Measurements from ENCODE around the gene MBNL1.

Gene MBNL1

DNA sequence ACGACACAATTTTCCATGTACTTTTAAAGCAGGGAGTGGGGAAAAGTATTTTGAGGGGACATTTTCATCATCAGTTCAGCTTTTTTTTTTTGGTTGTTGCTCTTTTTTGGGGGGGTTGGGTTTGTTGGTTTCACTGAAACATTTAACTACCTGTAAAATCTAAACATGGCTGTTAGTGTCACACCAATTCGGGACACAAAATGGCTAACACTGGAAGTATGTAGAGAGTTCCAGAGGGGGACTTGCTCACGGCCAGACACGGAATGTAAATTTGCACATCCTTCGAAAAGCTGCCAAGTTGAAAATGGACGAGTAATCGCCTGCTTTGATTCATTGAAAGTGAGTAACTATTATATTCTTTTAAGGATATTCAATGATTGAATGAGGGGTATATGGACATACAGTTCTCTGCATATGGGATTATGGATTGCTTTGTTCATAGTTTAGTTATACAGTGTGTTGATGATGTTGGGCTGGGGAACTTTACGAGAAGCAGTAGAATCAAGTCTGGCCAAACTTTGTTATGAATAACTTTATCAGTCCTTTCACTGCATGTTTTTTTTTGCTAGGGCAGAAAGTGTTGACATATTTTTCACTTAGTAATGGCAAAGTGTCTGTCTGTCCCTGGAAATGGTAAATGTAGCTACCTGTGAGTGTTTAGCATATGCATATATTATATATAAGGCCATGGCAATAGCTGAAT lies 31.5 kb downstream of the MBNL1 start:
- H3K36me3 Mint-ChIP-seq, result peaks cover 40 to 50% of the 10 kb centered on the region in 2 donors
- no peaks in the 10 kb centered on the region for H3K9me3 Mint-ChIP-seq
- H3K4me3 Mint-ChIP-seq, result peak overlapping the region; percentile 8 to 17
- no peaks in the 10 kb centered on the region for H3K27me3 Mint-ChIP-seq
- peaks cover 40 to 57% of the 10 kb centered on the region in 2 donors for H3K4me1 Mint-ChIP-seq
- ATAC-seq (replicated peaks), result no peak
- DNase-seq, result no peak
- H3K27ac Mint-ChIP-seq, result peak overlapping the region; percentile 72

DNA sequence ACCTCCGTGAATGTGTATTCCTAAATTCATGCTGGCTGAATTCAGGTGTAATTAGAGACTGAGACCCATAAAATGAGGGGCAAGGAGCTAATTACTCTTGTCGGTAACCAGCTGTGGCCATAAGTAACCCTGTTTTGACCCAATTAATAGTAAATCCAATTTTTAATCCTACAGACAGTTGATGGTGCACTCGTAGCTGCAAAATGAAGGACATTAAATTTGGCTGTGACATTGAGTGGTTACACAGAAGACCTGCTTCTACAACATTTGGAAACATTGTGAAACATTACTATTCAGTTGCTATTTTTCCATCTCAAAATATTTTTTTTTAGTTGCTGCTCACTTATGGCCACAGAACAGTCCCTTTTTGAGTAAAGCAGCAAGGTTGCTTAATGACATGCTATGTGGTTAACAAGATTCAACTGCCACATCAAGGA lies 33.0 kb downstream of the MBNL1 start:
- Mint-ChIP-seq H3K27ac (peak overlapping the region; percentile 42), H3K4me3 (no peak overlapping the region), H3K36me3 (peaks cover 37 to 48% of the 10 kb centered on the region in 2 donors), H3K9me3 (no peaks in the 10 kb centered on the region), H3K27me3 (no peaks in the 10 kb centered on the region), H3K4me1 (peaks cover 31 to 51% of the 10 kb centered on the region in 2 donors)
- ATAC-seq (replicated peaks) (peak in 1 of 2 donors; percentile 35), DNase-seq (no peak)

DNA sequence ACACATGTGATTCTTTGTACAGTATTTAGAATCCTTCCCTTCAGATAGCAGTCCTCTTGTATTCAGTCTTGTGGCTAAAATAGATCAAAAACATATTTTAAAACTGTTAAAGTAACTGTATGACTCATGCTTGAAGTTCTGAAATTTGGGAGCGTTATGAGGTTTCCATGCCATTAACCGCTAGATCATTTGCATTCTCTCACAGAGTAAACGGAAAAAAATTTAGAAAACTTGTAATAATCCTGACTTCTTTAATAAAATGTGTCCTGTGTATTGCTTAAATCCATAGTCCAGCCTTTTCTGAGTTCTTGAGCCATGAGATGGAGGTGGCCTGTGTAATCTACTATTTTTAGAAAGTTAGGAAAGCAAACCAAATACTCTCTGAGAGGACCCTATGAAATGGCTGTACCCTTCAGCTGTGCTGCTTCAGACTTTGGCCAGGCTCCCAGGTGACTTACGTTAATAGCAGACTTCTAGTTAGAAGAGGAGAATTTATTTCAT lies 33.8 kb downstream of the MBNL1 start:
- no peaks in the 10 kb centered on the region for H3K27me3 Mint-ChIP-seq
- H3K36me3 Mint-ChIP-seq, result peaks cover 34 to 44% of the 10 kb centered on the region in 2 donors
- peaks cover 29 to 45% of the 10 kb centered on the region in 2 donors for H3K4me1 Mint-ChIP-seq
- peak overlapping the region; percentile 59 for H3K27ac Mint-ChIP-seq
- DNase-seq, result no peak
- no peak overlapping the region for H3K4me3 Mint-ChIP-seq
- H3K9me3 Mint-ChIP-seq, result no peaks in the 10 kb centered on the region
- peak; percentile 45 to 47 for ATAC-seq (replicated peaks)

DNA sequence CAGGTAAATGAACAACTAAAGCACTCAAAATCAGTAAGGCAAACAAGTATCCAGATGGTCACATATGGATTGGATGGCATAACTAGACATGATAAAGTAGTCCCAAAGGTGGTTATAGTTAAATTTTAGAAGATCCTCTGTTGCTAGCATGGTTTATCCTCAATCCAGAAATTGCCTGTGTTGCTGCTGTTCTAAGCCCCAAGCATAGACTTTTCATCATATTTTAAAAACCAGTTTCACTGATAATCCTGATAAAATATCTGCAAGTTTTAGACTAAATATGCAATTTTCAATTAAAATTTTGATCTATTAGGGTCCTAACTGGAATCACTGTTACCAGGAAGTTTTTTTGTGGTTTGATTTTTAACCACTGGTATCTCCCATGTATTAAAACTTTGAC lies 35.4 kb downstream of the MBNL1 start:
- Mint-ChIP-seq H3K4me3 (no peak overlapping the region), H3K4me1 (peaks cover 28 to 42% of the 10 kb centered on the region in 2 donors), H3K9me3 (no peaks in the 10 kb centered on the region), H3K27ac (no peak overlapping the region), H3K36me3 (peaks cover 34 to 43% of the 10 kb centered on the region in 2 donors), H3K27me3 (no peaks in the 10 kb centered on the region)
- DNase-seq (no peak), ATAC-seq (replicated peaks) (no peak)

DNA sequence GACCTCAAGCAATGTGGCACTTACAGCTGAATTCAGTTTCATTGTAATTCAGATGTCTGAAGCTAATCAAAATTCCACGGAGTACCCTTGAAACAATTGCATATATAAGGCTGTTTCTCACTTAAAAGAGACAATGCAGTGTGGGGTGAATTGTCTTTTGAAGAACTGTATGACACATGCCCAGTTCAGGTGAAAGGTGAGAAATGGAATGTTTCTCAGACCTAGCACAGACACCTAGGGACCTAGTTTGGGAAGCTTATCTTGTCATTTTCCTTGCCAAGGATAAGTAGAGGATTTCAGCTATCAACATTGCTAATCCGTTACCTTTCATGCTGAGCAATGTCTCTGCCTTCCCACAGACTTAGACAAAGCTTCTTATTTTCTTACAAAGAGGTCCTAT lies 36.3 kb downstream of the MBNL1 start:
- no peak for ATAC-seq (replicated peaks)
- DNase-seq, result no peak
- H3K4me1 Mint-ChIP-seq, result peaks cover 20 to 33% of the 10 kb centered on the region in 2 donors
- H3K27me3 Mint-ChIP-seq, result no peaks in the 10 kb centered on the region
- H3K4me3 Mint-ChIP-seq, result no peak overlapping the region
- H3K9me3 Mint-ChIP-seq, result no peaks in the 10 kb centered on the region
- H3K27ac Mint-ChIP-seq, result peak overlapping the region; percentile 9
- peaks cover 25 to 37% of the 10 kb centered on the region in 2 donors for H3K36me3 Mint-ChIP-seq

DNA sequence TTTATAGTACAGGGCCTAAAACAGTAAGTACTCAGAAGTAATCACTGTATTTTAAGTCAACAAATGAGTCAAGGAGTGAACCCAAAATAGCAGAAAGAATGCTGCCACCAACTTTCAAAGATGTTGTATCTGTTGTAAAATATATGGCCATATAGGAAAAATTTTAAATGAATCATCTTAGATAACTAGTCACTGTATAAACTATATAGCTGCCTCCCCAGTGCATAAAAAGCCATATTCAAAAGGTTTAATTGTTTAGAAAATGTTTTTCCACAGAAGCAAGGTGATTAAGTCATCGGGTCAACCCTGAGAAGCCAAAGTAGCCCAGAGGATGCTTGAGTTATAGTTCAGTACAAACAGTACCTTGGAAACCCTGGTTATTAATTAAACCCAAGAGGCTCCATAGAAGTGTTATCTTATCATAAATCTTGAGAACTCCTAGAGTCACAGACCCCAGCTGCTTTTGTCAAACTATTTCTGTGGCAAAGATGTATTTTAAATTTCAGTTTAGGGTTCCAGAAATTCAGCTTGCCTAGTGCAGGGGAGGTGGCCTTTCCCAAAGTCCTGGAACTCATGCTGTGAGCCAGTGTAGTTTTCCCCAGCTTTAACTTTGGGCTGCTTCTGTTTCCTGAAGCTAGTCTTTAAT lies 39.2 kb downstream of the MBNL1 start:
- peaks cover 16 to 28% of the 10 kb centered on the region in 2 donors for H3K4me1 Mint-ChIP-seq

DNA sequence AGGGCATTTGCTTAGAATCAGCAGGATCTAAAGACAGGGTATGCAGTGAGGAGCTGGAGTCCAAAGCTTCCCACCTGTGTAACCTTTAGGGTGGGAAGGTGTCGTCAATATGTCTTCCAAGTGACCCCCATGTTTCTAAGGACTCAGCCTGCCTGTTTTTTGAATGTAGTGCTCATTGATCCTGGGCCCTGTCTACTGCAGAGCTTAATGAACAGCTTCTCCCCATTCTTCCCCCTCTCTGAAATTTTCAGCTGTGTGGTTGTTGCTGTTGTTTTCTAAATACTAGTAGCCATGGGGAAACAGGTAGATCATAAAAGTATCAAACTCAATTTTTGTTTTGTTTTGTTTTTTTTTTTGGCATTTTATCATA lies 39.7 kb downstream of the MBNL1 start:
- peaks cover 16 to 28% of the 10 kb centered on the region in 2 donors for H3K4me1 Mint-ChIP-seq
- H3K4me3 Mint-ChIP-seq, result no peak overlapping the region
- H3K36me3 Mint-ChIP-seq, result peaks cover 24 to 34% of the 10 kb centered on the region in 2 donors

More for the DNA sequence above, 39.2 kb downstream of the MBNL1 start:
- Mint-ChIP-seq H3K27ac (peak overlapping the region; percentile 76), H3K9me3 (no peaks in the 10 kb centered on the region), H3K4me3 (no peak overlapping the region), H3K27me3 (no peaks in the 10 kb centered on the region), H3K36me3 (peaks cover 22 to 34% of the 10 kb centered on the region in 2 donors)
- ATAC-seq (replicated peaks), result peak; percentile 21 to 47
- DNase-seq, result no peak

DNA sequence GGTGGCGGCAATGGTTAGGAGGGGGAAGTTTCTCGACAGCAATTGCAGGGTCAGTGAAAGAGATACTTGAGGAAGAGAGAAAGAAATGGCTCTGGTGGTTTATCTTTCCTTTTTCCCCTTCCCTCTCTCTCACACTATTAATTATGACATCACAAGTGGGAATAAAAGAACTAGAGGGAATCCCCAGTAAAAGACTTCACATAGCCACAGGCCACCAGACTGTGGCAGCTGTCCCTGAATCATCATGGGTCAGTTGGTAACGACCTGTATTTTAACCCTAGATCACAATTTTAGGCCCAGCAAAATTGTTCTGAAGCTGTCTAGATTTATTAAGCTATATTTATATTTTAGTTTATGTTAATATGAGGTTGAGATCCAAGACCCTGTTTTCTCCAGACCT lies 40.3 kb downstream of the MBNL1 start:
- peak overlapping the region; percentile 76 for H3K27ac Mint-ChIP-seq
- H3K36me3 Mint-ChIP-seq, result peaks cover 24 to 34% of the 10 kb centered on the region in 2 donors
- H3K4me1 Mint-ChIP-seq, result peaks cover 14 to 24% of the 10 kb centered on the region in 2 donors
- ATAC-seq (replicated peaks) (peak in 1 of 2 donors; percentile 19), DNase-seq (no peak)
- no peaks in the 10 kb centered on the region for H3K27me3 Mint-ChIP-seq
- no peak overlapping the region for H3K4me3 Mint-ChIP-seq
- no peaks in the 10 kb centered on the region for H3K9me3 Mint-ChIP-seq

More for the DNA sequence above, 39.7 kb downstream of the MBNL1 start:
- Mint-ChIP-seq H3K27me3 (no peaks in the 10 kb centered on the region), H3K27ac (peak overlapping the region; percentile 76), H3K9me3 (no peaks in the 10 kb centered on the region)
- ATAC-seq (replicated peaks) (no peak), DNase-seq (no peak)

DNA sequence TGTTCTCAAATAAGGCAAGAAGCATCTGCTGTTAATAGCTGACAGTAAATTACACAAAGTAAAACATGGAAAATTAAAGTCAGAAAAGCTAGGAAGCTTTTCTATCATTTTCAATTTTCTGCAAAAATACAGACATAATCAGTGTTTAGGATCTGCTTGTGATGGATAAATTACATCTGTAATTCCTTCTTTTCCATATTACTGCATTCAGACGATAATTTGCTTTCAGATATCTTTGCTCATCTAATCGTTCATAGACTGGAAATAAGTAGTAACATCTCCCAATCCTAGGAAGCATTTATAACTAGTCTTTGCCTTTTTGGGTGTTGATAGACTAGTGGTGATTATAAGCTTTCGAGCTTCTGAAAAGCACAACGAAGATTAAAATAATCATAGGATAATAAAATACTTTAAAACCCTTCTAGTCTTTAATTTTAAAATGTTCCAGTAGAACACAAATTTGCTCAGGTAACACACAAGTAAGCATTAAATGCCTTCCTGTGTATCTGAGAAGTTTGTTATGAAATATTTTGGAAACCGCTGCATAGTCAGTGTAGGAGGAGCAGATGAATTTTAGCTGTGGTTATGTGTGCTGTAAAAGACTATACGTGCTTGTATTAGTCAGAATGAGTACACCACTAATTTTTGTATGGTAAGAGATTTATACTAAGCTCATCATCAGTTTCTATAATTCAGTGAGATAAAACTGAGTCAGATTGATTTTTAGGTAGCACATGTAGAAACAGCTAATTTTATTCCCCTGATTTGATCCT lies 41.0 kb downstream of the MBNL1 start:
- no peaks in the 10 kb centered on the region for H3K9me3 Mint-ChIP-seq
- no peak overlapping the region for H3K4me3 Mint-ChIP-seq
- peaks cover 15 to 30% of the 10 kb centered on the region in 2 donors for H3K4me1 Mint-ChIP-seq
- no peaks in the 10 kb centered on the region for H3K27me3 Mint-ChIP-seq
- H3K27ac Mint-ChIP-seq, result no peak overlapping the region
- peak; percentile 36 to 57 for ATAC-seq (replicated peaks)
- no peak for DNase-seq
- peaks cover 28 to 41% of the 10 kb centered on the region in 2 donors for H3K36me3 Mint-ChIP-seq

DNA sequence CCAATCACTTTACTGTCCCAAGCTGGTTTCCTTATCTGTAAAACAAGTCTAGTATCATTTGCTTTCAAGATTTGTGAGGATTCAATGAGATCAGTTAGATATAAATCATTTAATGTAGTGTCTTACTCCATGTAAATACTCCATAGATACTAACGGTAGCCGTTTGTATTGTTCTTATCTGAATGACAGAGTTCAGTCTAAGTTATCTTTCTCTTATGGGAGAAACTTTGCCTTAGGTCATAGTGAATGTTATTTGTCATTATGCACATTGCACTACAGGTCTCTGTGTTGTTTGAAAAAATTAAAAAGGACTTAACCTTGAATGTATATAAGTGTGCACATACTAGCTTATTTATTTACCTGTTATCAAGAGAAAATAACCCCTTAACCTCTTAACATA lies 44.7 kb downstream of the MBNL1 start:
- Mint-ChIP-seq H3K27me3 (no peaks in the 10 kb centered on the region), H3K36me3 (peaks cover 28 to 43% of the 10 kb centered on the region in 2 donors), H3K4me1 (peaks cover 17 to 40% of the 10 kb centered on the region in 2 donors), H3K9me3 (no peaks in the 10 kb centered on the region), H3K27ac (no peak overlapping the region), H3K4me3 (no peak overlapping the region)
- ATAC-seq (replicated peaks), result no peak
- no peak for DNase-seq

DNA sequence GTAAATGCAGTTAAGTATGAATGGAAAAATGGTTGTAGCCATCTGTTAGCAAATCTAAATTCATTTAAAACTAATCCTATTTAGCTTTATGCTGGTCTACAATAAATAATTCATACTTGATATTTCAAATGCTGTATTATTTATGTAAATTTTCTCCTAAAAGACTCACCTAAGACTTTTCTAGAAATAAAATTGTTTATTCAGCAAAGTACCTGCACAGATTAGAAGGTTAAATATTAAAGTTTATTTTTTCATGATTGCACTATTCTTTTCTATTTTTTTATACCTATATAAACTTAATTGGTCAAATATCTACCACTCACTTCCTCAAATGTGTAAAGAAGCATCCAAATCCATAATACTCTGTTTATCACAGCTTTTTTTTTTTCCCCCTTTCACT lies 45.2 kb downstream of the MBNL1 start:
- Mint-ChIP-seq H3K36me3 (peaks cover 25 to 40% of the 10 kb centered on the region in 2 donors), H3K27me3 (no peaks in the 10 kb centered on the region), H3K27ac (no peak overlapping the region), H3K4me3 (no peak overlapping the region), H3K4me1 (peaks cover 12 to 36% of the 10 kb centered on the region in 2 donors), H3K9me3 (no peaks in the 10 kb centered on the region)
- no peak for ATAC-seq (replicated peaks)
- DNase-seq, result no peak

DNA sequence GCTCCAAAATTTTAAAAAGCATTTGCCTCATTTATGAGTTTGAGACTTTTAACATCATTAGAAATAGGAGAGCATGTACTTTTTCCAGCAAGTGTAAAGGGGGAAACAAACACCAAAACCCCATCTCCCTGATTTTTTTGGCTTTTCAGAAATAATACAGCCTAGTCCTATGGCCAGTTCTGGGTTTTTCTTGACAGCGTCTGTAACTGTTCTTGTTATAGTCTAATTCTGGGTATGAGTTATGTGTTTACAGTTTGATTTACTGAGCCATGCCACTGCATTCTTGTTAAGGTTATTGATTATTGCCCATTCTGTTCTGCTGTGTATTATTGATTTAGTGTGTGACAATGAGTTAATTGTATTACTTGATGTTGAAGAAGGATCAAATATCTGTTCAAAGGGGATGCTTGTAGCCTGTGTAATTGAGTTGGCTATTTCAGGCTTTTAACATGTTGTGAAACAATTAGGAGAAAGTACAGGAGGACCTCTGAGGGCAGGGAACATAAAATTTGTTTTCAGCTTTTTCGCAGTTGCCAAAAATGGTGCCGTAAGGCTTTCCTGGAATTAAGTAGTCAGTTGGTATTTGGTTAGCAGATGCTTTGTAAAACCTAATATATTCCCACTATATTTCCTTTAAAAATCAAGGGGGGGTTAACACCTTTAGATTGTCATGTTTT lies 46.1 kb downstream of the MBNL1 start:
- ATAC-seq (replicated peaks) (no peak), DNase-seq (no peak)
- no peaks in the 10 kb centered on the region for H3K27me3 Mint-ChIP-seq
- H3K36me3 Mint-ChIP-seq, result peaks cover 28 to 43% of the 10 kb centered on the region in 2 donors
- peaks cover 15 to 44% of the 10 kb centered on the region in 2 donors for H3K4me1 Mint-ChIP-seq
- H3K27ac Mint-ChIP-seq, result peak overlapping the region; percentile 44
- no peak overlapping the region for H3K4me3 Mint-ChIP-seq
- no peaks in the 10 kb centered on the region for H3K9me3 Mint-ChIP-seq

DNA sequence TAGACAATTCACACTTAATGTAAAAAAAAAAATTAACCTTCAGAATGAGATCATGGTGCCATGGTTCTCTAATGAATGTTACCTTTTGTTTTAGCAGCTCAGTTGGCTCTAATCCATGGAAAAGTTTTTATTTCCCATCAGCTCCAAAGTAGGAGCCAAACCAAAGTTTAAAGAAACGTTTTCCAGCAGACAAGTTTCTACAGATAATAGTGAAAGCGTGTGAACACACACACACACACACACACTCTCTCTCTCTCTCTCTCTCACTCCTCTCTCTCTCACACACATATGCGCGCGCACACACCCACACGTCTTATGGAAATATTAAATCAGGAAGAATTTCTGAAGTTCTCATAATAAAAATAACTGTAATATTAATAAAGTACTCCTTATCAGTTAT lies 46.9 kb downstream of the MBNL1 start:
- no peak for ATAC-seq (replicated peaks)
- H3K4me3 Mint-ChIP-seq, result no peak overlapping the region

DNA sequence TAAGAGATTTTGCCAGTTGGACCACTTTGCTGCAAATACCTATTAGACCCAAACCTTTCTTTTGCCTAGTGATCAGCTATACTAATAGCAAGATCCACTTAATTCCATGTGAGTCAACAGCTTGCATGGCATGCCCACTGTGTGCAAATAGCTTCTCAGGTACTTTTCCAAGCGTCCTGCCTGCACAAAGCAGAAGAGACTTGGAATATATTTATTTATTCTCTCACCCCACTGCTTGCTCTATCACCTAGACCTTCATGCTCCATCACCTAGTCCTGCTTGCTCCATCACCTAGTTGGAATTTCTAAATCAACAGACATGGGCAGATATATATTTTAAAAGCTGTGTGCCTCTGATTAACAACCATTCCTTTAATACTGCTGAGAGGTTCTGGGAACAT lies 47.6 kb downstream of the MBNL1 start:
- Mint-ChIP-seq H3K4me1 (peaks cover 20 to 57% of the 10 kb centered on the region in 2 donors), H3K4me3 (no peak overlapping the region), H3K36me3 (peaks cover 30 to 48% of the 10 kb centered on the region in 2 donors), H3K27ac (no peak overlapping the region), H3K9me3 (no peaks in the 10 kb centered on the region), H3K27me3 (no peaks in the 10 kb centered on the region)
- ATAC-seq (replicated peaks), result no peak
- DNase-seq, result no peak

More for the DNA sequence above, 46.9 kb downstream of the MBNL1 start:
- no peak overlapping the region for H3K27ac Mint-ChIP-seq
- H3K27me3 Mint-ChIP-seq, result no peaks in the 10 kb centered on the region
- no peak for DNase-seq
- H3K36me3 Mint-ChIP-seq, result peaks cover 31 to 46% of the 10 kb centered on the region in 2 donors
- peaks cover 20 to 50% of the 10 kb centered on the region in 2 donors for H3K4me1 Mint-ChIP-seq
- H3K9me3 Mint-ChIP-seq, result no peaks in the 10 kb centered on the region
